Chondrocyte (in vitro differentiated cells): Measurements from ENCODE around the gene EML6. TPM values are rescaled to one million over a fixed set of nuclear protein-coding genes. Genes with fewer than 3 reads are reported as not detected.

ENCODE experiments used
- DNase-seq: peaks from one replicate; pipeline ENCODE4 v3.0.0; 2021; ENCODE audit warnings: mixed read lengths, low spot score
- H3K27ac Mint-ChIP-seq: one replicate; pipeline ENCODE4 v1.8.0; 2021; ENCODE audit warnings: mild to moderate bottlenecking, moderate library complexity, mixed read lengths; ENCODE audit not compliant: unreplicated experiment
- H3K27me3 Mint-ChIP-seq: 2 replicates; pipeline ENCODE4 v1.8.0; 2021; ENCODE audit warnings: low read depth, mixed read lengths
- H3K36me3 Mint-ChIP-seq: 2 replicates; pipeline ENCODE4 v1.8.0; 2021; ENCODE audit warnings: low read depth, mixed read lengths
- H3K4me1 Mint-ChIP-seq: 2 replicates; pipeline ENCODE4 v1.8.0; 2021; ENCODE audit warnings: low read depth, mild to moderate bottlenecking, mixed read lengths
- H3K4me3 Mint-ChIP-seq: one replicate; pipeline ENCODE4 v1.8.0; 2021; ENCODE audit warnings: mild to moderate bottlenecking, moderate library complexity, mixed read lengths; ENCODE audit not compliant: unreplicated experiment
- H3K9me3 Mint-ChIP-seq: 2 replicates; pipeline ENCODE4 v1.8.0; 2021; ENCODE audit warnings: low read depth, mixed read lengths
- total RNA-seq: library from RNA; stranded (reverse); gene quantifications from 3 replicates; pipeline ENCODE4 v1.2.1, GENCODE V29; 2021
- TF ChIP-seq, protein P1 (sequence below): fragments of 200-600 bp; sonication (generic); IDR thresholded peaks from 2 replicates; pipeline ENCODE4 v1.5.0; 2021; ENCODE audit warnings: antibody characterized with exemption, mild to moderate bottlenecking, moderate library complexity

Gene EML6
- total RNA-seq, 1 donor from 2014 or later, result 1.1 TPM

DNA sequence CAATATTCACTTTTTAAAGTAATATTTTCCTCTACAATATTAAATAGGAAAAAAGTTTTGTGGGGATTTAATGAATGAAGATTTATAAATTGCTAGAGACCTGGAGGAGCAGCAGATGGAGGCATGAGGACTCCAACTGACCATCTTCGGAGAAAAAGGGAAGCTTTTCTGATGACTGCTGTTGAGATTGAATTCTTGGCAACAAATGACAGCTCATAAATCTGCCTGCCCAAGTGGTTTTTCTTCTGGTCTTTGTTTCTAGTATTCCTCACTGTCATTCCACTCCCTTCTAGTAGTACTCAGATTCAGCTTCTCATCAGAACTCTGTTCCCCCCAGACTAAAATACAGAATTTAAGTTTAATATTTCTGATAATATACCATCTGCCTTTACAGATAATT lies 157.0 kb downstream of the EML6 start:
- Mint-ChIP-seq H3K27ac (no peak overlapping the region), H3K36me3 (peaks cover 3% of the 10 kb centered on the region), H3K9me3 (no peaks in the 10 kb centered on the region)

DNA sequence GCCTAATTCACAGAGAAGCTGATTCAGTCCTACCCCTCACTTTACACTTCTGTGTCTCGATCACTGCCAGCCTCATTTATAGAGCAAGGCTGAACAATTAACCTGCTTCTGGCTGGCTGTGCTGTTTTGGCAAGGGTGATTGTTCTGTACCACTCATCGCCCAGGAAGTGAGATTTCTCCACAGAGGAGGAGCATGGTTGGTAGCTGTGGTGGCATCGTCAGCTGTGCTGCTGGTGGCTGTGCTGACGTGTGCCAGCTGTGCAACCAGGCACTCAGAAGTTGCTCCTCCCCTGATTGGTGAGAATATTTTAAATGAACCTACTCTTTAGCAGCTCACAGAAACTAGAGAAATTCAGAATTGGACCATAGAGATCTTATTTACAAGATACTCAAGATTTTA lies 158.3 kb downstream of the EML6 start:
- H3K9me3 Mint-ChIP-seq, result no peaks in the 10 kb centered on the region
- no peak overlapping the region for H3K4me3 Mint-ChIP-seq
- no peak for DNase-seq
- H3K36me3 Mint-ChIP-seq, result peaks cover 4% of the 10 kb centered on the region
- H3K4me1 Mint-ChIP-seq, result no peaks in the 10 kb centered on the region
- H3K27me3 Mint-ChIP-seq, result peaks cover 2% of the 10 kb centered on the region
- TF ChIP-seq, protein P1, sequence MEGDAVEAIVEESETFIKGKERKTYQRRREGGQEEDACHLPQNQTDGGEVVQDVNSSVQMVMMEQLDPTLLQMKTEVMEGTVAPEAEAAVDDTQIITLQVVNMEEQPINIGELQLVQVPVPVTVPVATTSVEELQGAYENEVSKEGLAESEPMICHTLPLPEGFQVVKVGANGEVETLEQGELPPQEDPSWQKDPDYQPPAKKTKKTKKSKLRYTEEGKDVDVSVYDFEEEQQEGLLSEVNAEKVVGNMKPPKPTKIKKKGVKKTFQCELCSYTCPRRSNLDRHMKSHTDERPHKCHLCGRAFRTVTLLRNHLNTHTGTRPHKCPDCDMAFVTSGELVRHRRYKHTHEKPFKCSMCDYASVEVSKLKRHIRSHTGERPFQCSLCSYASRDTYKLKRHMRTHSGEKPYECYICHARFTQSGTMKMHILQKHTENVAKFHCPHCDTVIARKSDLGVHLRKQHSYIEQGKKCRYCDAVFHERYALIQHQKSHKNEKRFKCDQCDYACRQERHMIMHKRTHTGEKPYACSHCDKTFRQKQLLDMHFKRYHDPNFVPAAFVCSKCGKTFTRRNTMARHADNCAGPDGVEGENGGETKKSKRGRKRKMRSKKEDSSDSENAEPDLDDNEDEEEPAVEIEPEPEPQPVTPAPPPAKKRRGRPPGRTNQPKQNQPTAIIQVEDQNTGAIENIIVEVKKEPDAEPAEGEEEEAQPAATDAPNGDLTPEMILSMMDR, result no peak
- H3K27ac Mint-ChIP-seq, result no peak overlapping the region

More for the DNA sequence above, 157.0 kb downstream of the EML6 start:
- Mint-ChIP-seq H3K27me3 (peaks cover 2% of the 10 kb centered on the region), H3K4me3 (no peak overlapping the region), H3K4me1 (no peaks in the 10 kb centered on the region)
- TF ChIP-seq, protein P1, result no peak
- no peak for DNase-seq

DNA sequence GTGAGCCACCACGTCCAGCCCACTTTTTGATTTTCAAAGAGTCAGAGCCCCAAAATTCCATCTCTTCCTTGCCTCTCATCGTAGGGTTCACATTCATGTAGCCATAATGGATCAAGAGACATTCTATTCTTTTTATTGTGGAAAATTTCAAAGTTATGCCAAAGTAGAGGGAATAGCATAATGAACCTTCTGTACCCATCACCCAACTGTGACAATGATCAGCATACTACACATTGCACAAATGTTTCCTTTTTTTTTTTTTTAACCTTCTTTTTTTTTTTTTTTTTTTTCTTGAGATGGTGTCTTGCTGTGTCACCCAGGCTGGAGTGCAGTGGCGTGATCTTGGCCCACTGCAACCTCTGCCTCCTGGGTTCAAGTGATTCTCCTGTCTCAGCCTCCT lies 162.4 kb downstream of the EML6 start:
- no peak for DNase-seq
- Mint-ChIP-seq H3K27me3 (no peaks in the 10 kb centered on the region), H3K4me1 (no peaks in the 10 kb centered on the region), H3K27ac (no peak overlapping the region), H3K9me3 (no peaks in the 10 kb centered on the region), H3K4me3 (no peak overlapping the region), H3K36me3 (peaks cover 1% of the 10 kb centered on the region)
- TF ChIP-seq, protein P1, result no peak

DNA sequence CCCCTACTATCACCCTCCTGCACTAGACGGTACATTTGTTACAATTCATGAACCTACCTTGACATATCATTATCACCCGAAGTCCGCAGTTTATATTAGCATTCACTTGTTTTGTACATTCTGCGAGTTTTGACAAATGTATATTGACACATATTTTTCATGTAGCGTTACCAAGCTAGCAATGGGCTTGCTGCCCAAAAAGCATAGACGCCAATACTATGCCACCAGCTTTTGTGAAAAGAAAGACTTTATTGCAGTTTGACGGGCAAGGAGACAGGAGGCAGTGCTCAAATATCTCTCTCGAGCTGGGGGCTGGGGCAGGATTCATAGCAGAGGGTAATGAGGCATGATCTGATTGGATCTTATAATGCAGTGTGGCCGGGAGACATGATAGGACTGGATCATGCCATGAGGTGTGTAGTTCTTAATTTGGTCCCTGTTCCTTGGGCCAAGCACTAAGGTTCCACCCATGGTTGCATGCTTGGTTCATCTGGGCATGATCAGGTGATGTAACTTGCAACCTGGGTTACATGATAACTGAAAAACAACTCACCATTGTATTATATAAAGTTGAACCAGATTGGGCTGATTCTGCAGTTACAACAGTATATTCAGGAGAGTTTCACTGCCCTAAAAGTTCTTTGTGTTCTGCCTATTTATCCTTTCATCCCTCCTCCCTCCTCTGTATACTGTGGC lies 164.5 kb downstream of the EML6 start:
- peaks cover 8% of the 10 kb centered on the region for H3K4me1 Mint-ChIP-seq
- no peak for DNase-seq

DNA sequence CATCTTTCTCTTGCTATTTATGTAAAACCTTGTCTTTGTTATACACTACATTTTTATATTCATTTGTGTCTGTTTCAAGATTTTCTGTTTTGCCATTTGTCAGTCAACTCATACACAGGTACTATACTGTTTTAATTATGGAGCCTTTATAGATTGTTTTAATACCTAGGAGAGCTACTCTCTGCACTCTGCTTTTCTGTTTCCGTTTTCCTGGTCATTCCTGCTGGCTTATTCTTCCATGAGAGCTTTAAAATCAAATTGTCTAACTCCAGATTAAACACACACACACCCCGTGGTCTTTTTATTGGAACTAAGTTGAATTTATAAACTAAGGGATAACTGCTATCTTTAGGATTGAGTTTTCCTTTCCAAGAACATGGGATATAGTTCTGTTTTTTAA lies 165.6 kb downstream of the EML6 start:
- no peak for DNase-seq
- no peaks in the 10 kb centered on the region for H3K9me3 Mint-ChIP-seq
- peaks cover 8% of the 10 kb centered on the region for H3K4me1 Mint-ChIP-seq
- H3K36me3 Mint-ChIP-seq, result peaks cover 1% of the 10 kb centered on the region
- TF ChIP-seq, protein P1, result no peak
- H3K4me3 Mint-ChIP-seq, result no peak overlapping the region
- no peak overlapping the region for H3K27ac Mint-ChIP-seq
- no peaks in the 10 kb centered on the region for H3K27me3 Mint-ChIP-seq

More for the DNA sequence above, 164.5 kb downstream of the EML6 start:
- H3K27ac Mint-ChIP-seq, result no peak overlapping the region
- H3K36me3 Mint-ChIP-seq, result peaks cover 1% of the 10 kb centered on the region
- no peaks in the 10 kb centered on the region for H3K9me3 Mint-ChIP-seq
- H3K27me3 Mint-ChIP-seq, result no peaks in the 10 kb centered on the region
- TF ChIP-seq, protein P1, result no peak
- H3K4me3 Mint-ChIP-seq, result no peak overlapping the region
